ENCODE measurements around the gene MAP3K21.

DNA sequence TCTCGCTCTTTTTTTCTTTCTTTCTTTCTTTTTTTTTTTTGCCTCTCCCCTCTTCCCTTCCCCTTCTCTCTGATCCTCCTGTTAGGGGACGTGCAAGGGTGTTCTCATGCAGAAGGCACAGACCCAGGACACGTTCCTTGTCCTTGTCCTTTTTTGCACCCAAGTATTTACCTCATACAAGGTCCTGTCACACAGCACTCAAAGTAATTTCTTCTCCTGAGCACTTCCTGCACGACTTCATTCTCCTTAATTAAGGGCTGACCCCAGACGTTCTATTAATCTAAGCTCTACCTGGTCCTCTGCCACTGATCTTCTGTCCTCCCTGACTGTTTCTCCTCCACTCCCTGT is 31.6 kb upstream of the MAP3K21 start:
- TF ChIP-seq, protein P1, sequence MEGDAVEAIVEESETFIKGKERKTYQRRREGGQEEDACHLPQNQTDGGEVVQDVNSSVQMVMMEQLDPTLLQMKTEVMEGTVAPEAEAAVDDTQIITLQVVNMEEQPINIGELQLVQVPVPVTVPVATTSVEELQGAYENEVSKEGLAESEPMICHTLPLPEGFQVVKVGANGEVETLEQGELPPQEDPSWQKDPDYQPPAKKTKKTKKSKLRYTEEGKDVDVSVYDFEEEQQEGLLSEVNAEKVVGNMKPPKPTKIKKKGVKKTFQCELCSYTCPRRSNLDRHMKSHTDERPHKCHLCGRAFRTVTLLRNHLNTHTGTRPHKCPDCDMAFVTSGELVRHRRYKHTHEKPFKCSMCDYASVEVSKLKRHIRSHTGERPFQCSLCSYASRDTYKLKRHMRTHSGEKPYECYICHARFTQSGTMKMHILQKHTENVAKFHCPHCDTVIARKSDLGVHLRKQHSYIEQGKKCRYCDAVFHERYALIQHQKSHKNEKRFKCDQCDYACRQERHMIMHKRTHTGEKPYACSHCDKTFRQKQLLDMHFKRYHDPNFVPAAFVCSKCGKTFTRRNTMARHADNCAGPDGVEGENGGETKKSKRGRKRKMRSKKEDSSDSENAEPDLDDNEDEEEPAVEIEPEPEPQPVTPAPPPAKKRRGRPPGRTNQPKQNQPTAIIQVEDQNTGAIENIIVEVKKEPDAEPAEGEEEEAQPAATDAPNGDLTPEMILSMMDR (IDR thresholded peaks at IDR 0.05) = no peak
- TF ChIP-seq POLR2AphosphoS5 (IDR thresholded peaks at IDR 0.05) (no peak), EP300 (IDR thresholded peaks at IDR 0.05) (no peak), POLR2A (IDR thresholded peaks at IDR 0.05) (no peak)

Measured in suprapubic skin (tissue), 4 donors.